Lung (tissue), 12 donors: ENCODE measurements around the gene ZFYVE28. TPM values are rescaled to one million over a fixed set of nuclear protein-coding genes. Genes with fewer than 3 reads are reported as not detected.
"Not testable (repeated sequence)": the region's sequence is repeated elsewhere in the genome, so short reads cannot be mapped to it uniquely, and the experiment has no call there.

Experiments
- ATAC-seq: fragments of 200-7000 bp; cut with Tn5 transposase; one replicate; pipeline ENCODE4 v1.9.1; 2020; ENCODE audit warnings: moderate number of reproducible peaks; ENCODE audit not compliant: insufficient read depth, low FRiP score
- DNase-seq, 3 donors: peaks; one replicate each; pipeline ENCODE4 v3.0.0-alpha.2; 2013 to 2017
- H3K27ac ChIP-seq, 2 donors: one replicate each; pipeline ENCODE4 v1.5.1; 2013; ENCODE audit warnings: mild to moderate bottlenecking in 2 of 2, moderate library complexity in 2 of 2, control low read depth in 1 of 2, inconsistent platforms in 1 of 2, low read depth in 1 of 2, low read length in 1 of 2
- H3K27me3 ChIP-seq, 3 donors: one replicate each; pipeline ENCODE4 v1.5.1; 2013; ENCODE audit warnings: low read length in 2 of 3; ENCODE audit not compliant: control insufficient read depth in 3 of 3, insufficient read depth in 3 of 3
- H3K36me3 ChIP-seq, 4 donors: one replicate each; pipeline ENCODE4 v1.5.1; 2013; ENCODE audit warnings: low read length in 4 of 4, mild to moderate bottlenecking in 1 of 4, moderate library complexity in 1 of 4; ENCODE audit not compliant: control insufficient read depth in 4 of 4, insufficient read depth in 4 of 4
- H3K4me1 ChIP-seq, 5 donors: one replicate each; pipeline ENCODE4 v1.5.1; 2013; ENCODE audit warnings: low read length in 5 of 5, mild to moderate bottlenecking in 2 of 5, moderate library complexity in 1 of 5; ENCODE audit not compliant: control insufficient read depth in 5 of 5, insufficient read depth in 5 of 5
- H3K4me3 ChIP-seq: one replicate; pipeline ENCODE4 v1.5.1; 2013; ENCODE audit warnings: mild to moderate bottlenecking, control low read depth, moderate library complexity
- H3K9ac ChIP-seq, 2 donors: one replicate each; pipeline ENCODE4 v1.5.1; 2013; ENCODE audit warnings: low read length in 2 of 2, control low read depth in 1 of 2; ENCODE audit not compliant: insufficient read depth in 1 of 2
- H3K9me3 ChIP-seq, 4 donors: one replicate each; pipeline ENCODE4 v1.5.1; 2013; ENCODE audit warnings: low read length in 3 of 4, mild to moderate bottlenecking in 1 of 4, moderate library complexity in 1 of 4; ENCODE audit not compliant: control insufficient read depth in 4 of 4, insufficient read depth in 3 of 4
- CTCF ChIP-seq: IDR thresholded peaks from 2 replicates; pipeline ENCODE4 v1.5.1; 2012; ENCODE audit warnings: mild to moderate bottlenecking; ENCODE audit errors: control extremely low read depth, extremely low read depth
- WGBS, 2 donors: extraction: QIAGEN DNeasy Blood & Tissue Kit; methylation state at CpG; one replicate each; pipeline ENCODE4 v1.1.7; 2013; 5-methylcytosine and 5-hydroxymethylcytosine counted together
- polyA plus RNA-seq, 2 donors: library from polyadenylated mRNA; stranded (reverse); fragments of 200-250 nt; gene quantifications; one replicate each; pipeline ENCODE4 v1.2.1, GENCODE V29; 2013
- total RNA-seq, 2 donors: library from RNA; depleted of rRNA in 1 of 2; stranded (reverse); fragments of >200 nt in 1 of 2; gene quantifications; one replicate each; pipeline ENCODE4 v1.2.1, GENCODE V29; 2014 to 2021
- donor health status: control.
- donor health status: control.
- donor health status: Bipolar disorder and iron deficiency.
- donor health status: healthy.
- donor health status: DM: yes; HTN: yes; CAD: no.

ZFYVE28 gene
- total and polyA plus RNA-seq, 4 donors, result 6.8 to 10.3 (median 7.6) TPM

GRCh38 chr4:2382769-2383202, 35.7 kb downstream of the ZFYVE28 start:
- H3K27ac ChIP-seq, H3K9ac ChIP-seq, H3K36me3 ChIP-seq, H3K27me3 ChIP-seq, DNase-seq, H3K4me1 ChIP-seq, H3K9me3 ChIP-seq, ATAC-seq, H3K4me3 ChIP-seq: not testable (repeated sequence)
- 64 to 80% methylated on average over 7 of the region's 7 CpGs for WGBS, 2 donors

- H3K9ac ChIP-seq, H3K4me1 ChIP-seq, H3K27ac ChIP-seq, H3K36me3 ChIP-seq, ATAC-seq, H3K9me3 ChIP-seq, H3K27me3 ChIP-seq, DNase-seq, H3K4me3 ChIP-seq: not testable (repeated sequence)
- WGBS, 2 donors, result 80 to 90% methylated on average over 6 of the region's 6 CpGs
These were observed 37.9 kb downstream of the ZFYVE28 start for GRCh38 chr4:2380589-2380988.

- H3K27ac ChIP-seq, result no peak overlapping the region
- WGBS, 2 donors, result 74 to 86% methylated on average over 3 of the region's 3 CpGs
- DNase-seq, result no peak
- ATAC-seq, result no peak
- no peak for TF ChIP-seq CTCF
- H3K9ac ChIP-seq, result no peak overlapping the region
- no peaks in the 10 kb centered on the region for H3K9me3 ChIP-seq
- peaks cover 0 to 6% (median 0%) of the 10 kb centered on the region in 3 donors for H3K27me3 ChIP-seq
- H3K4me1 ChIP-seq, result no peaks in the 10 kb centered on the region
- no peaks in the 10 kb centered on the region for H3K36me3 ChIP-seq
- no peak overlapping the region for H3K4me3 ChIP-seq
These were observed 39.5 kb downstream of the ZFYVE28 start for GRCh38 chr4:2378898-2379297.

- no peak for DNase-seq
- no peak for TF ChIP-seq CTCF
- H3K27ac ChIP-seq, result no peak overlapping the region
- H3K36me3 ChIP-seq, result no peaks in the 10 kb centered on the region
- no peak overlapping the region for H3K9ac ChIP-seq
- H3K4me1 ChIP-seq, result no peaks in the 10 kb centered on the region
- no peak for ATAC-seq
- no peaks in the 10 kb centered on the region for H3K9me3 ChIP-seq
- H3K27me3 ChIP-seq, result peaks cover 0 to 6% (median 0%) of the 10 kb centered on the region in 3 donors
- H3K4me3 ChIP-seq, result no peak overlapping the region
- 78 to 87% methylated on average over 5 of the region's 5 CpGs for WGBS, 2 donors
These were observed 40.0 kb downstream of the ZFYVE28 start for GRCh38 chr4:2378401-2378800.

GRCh38 chr4:2377241-2377640, 41.2 kb downstream of the ZFYVE28 start:
- ATAC-seq, result no peak
- H3K36me3 ChIP-seq, result no peaks in the 10 kb centered on the region

More at GRCh38 chr4:2377241-2377640, 41.2 kb downstream of the ZFYVE28 start:
- no peaks in the 10 kb centered on the region for H3K4me1 ChIP-seq
- H3K4me3 ChIP-seq, result no peak overlapping the region
- no peak overlapping the region for H3K9ac ChIP-seq
- no peak overlapping the region for H3K27ac ChIP-seq
- 78 to 82% methylated on average over 14 of the region's 14 CpGs for WGBS, 2 donors
- no peak for TF ChIP-seq CTCF
- H3K9me3 ChIP-seq, result no peaks in the 10 kb centered on the region
- H3K27me3 ChIP-seq, result peaks cover 0 to 6% (median 0%) of the 10 kb centered on the region in 3 donors
- no peak for DNase-seq
